Measurements from ENCODE around the gene SPRING1.

Gene SPRING1

GRCh38 chr12:116737774-116738657, at the start of gene SPRING1, which contains the start of gene RNFT2:
Gene SPRING1, minus strand, starts transcription at chr12:116738069. Its CDS starts 169 bp downstream, at chr12:116737900.
Gene RNFT2, plus strand, starts transcription at chr12:116738315. Its CDS starts 2,183 bp downstream, at chr12:116740498.
- H3K4me3 ChIP-seq (ENCODE audit: low read depth, low read length) = peak within 1 kb of the TSS; percentile 92
- peak; percentile 100 for DNase-seq (ENCODE audit: low read depth)
- TF ChIP-seq MAX (IDR thresholded peaks at IDR 0.05; ENCODE audit: low read depth, low read length) (peak; percentile 92), POLR2A (IDR thresholded peaks at IDR 0.05; ENCODE audit: extremely low read depth, insufficient read length) (peak; percentile 56), MYC (IDR thresholded peaks at IDR 0.05; ENCODE audit: low read depth, low read length) (0 out of 2 replicates have a peak, but pooled peaks have one; percentile 45), CTCF (IDR thresholded peaks at IDR 0.05; ENCODE audit: low read depth, low read length) (no peak)

- H3K4me3 ChIP-seq (ENCODE audit: low read depth, low read length) = no peak overlapping the region
- peak; percentile 50 for DNase-seq (ENCODE audit: low read depth)
- TF ChIP-seq MAX (IDR thresholded peaks at IDR 0.05; ENCODE audit: low read depth, low read length) = no peak
- TF ChIP-seq POLR2A (IDR thresholded peaks at IDR 0.05; ENCODE audit: extremely low read depth, insufficient read length) = no peak
- TF ChIP-seq MYC (IDR thresholded peaks at IDR 0.05; ENCODE audit: low read depth, low read length) = no peak
- TF ChIP-seq CTCF (IDR thresholded peaks at IDR 0.05; ENCODE audit: low read depth, low read length) = no peak
Observed at GRCh38 chr12:116784238-116784612, 46.4 kb upstream of the SPRING1 start.

GRCh38 chr12:116783525-116784237, 45.8 kb upstream of the SPRING1 start:
- DNase-seq (ENCODE audit: low read depth) = no peak
- no peak for TF ChIP-seq MAX (IDR thresholded peaks at IDR 0.05; ENCODE audit: low read depth, low read length)
- TF ChIP-seq MYC (IDR thresholded peaks at IDR 0.05; ENCODE audit: low read depth, low read length) = no peak
- TF ChIP-seq POLR2A (IDR thresholded peaks at IDR 0.05; ENCODE audit: extremely low read depth, insufficient read length) = no peak
- no peak for TF ChIP-seq CTCF (IDR thresholded peaks at IDR 0.05; ENCODE audit: low read depth, low read length)
- no peak overlapping the region for H3K4me3 ChIP-seq (ENCODE audit: low read depth, low read length)

GRCh38 chr12:116780942-116781341, 43.1 kb upstream of the SPRING1 start:
- no peak overlapping the region for H3K4me3 ChIP-seq (ENCODE audit: low read depth, low read length)
- no peak for TF ChIP-seq POLR2A (IDR thresholded peaks at IDR 0.05; ENCODE audit: extremely low read depth, insufficient read length)
- no peak for TF ChIP-seq MYC (IDR thresholded peaks at IDR 0.05; ENCODE audit: low read depth, low read length)
- no peak for TF ChIP-seq MAX (IDR thresholded peaks at IDR 0.05; ENCODE audit: low read depth, low read length)
- no peak for TF ChIP-seq CTCF (IDR thresholded peaks at IDR 0.05; ENCODE audit: low read depth, low read length)
- no peak for DNase-seq (ENCODE audit: low read depth)

GRCh38 chr12:116779597-116779996, 41.7 kb upstream of the SPRING1 start:
- TF ChIP-seq MAX (IDR thresholded peaks at IDR 0.05; ENCODE audit: low read depth, low read length) (no peak), POLR2A (IDR thresholded peaks at IDR 0.05; ENCODE audit: extremely low read depth, insufficient read length) (no peak), CTCF (IDR thresholded peaks at IDR 0.05; ENCODE audit: low read depth, low read length) (no peak), MYC (IDR thresholded peaks at IDR 0.05; ENCODE audit: low read depth, low read length) (no peak)
- DNase-seq (ENCODE audit: low read depth) = no peak
- H3K4me3 ChIP-seq (ENCODE audit: low read depth, low read length) = no peak overlapping the region

Data from NB4 (cell line).